Endothelial cell of umbilical vein (primary cell): ENCODE results near the gene VWA8. TPM values are rescaled to one million over a fixed set of nuclear protein-coding genes. Genes with fewer than 3 reads are reported as not detected.

Experiments
- BruUV-seq: library from RNA; stranded (reverse); fragments of 400-500 nt; replicated peaks from 2 replicates; lab custom pipeline; 2021; lab: Mats Ljungman, UMichigan
- CTCF ChIA-PET: fragments of 300-600, 350-600 bp; sonication (Branson Sonifier 250); formaldehyde crosslinking; loops from one replicate; lab custom pipeline; 2021; ENCODE audit warnings: antibody characterized with exemption, inconsistent platforms; lab: Charles Lee
- POLR2A ChIA-PET: fragments of 300-600, 350-600 bp; sonication (Branson Sonifier 250); formaldehyde crosslinking; loops from one replicate; lab custom pipeline; 2021; ENCODE audit warnings: antibody characterized with exemption, inconsistent platforms; lab: Charles Lee
- DNase-seq: peaks from one replicate; pipeline ENCODE4 v3.0.0-alpha.2; 2011; ENCODE audit warnings: low read depth, low spot score
- FAIRE-seq: peaks from 2 replicates; lab custom pipeline; 2011; peaks lifted over from hg19 to GRCh38; lab: Jason Lieb, UNC
- H2AFZ ChIP-seq: 2 replicates; pipeline ENCODE4 v1.6.0; 2012; ENCODE audit warnings: low read depth, low read length, control low read depth, inconsistent platforms
- H3K27ac ChIP-seq: 2 replicates; pipeline ENCODE4 v1.5.1; 2011; ENCODE audit warnings: low read depth, mild to moderate bottlenecking, control low read depth, low read length, moderate library complexity; ENCODE audit not compliant: insufficient read depth
- H3K27me3 ChIP-seq, 2 experiments: 2 replicates each; pipeline versions ENCODE4 v1.6.0 to v1.6.1; 2011; ENCODE audit warnings: low read length in 2 of 2, mixed read lengths in 1 of 2; ENCODE audit not compliant: control insufficient read depth in 2 of 2, insufficient read depth in 2 of 2
- H3K36me3 ChIP-seq, 2 experiments: 2 replicates in 1 of 2; 3 replicates in 1 of 2; pipeline ENCODE4 v1.5.1; 2011; ENCODE audit warnings: low read length in 2 of 2, mild to moderate bottlenecking in 1 of 2, moderate library complexity in 1 of 2; ENCODE audit not compliant: control insufficient read depth in 2 of 2, insufficient read depth in 2 of 2; ENCODE audit errors: extremely low read depth in 1 of 2
- H3K4me1 ChIP-seq: 3 replicates; pipeline ENCODE4 v1.5.1; 2011; ENCODE audit warnings: mild to moderate bottlenecking, low read length; ENCODE audit not compliant: control insufficient read depth, insufficient read depth; ENCODE audit errors: extremely low read depth
- H3K4me2 ChIP-seq: 2 replicates; pipeline ENCODE4 v1.6.1; 2011; ENCODE audit warnings: low read length, control low read depth, mixed read lengths; ENCODE audit not compliant: insufficient read depth
- H3K4me3 ChIP-seq, 3 experiments: fragments of 200-600 bp in 1 of 3; sonication (generic), shearing (Covaris generic) in 1 of 3; replicated peaks in 1 of 3; 2 replicates each; pipeline ENCODE4 v1.5.1; 2011 to 2016; ENCODE audit warnings: control low read depth in 3 of 3, low read length in 3 of 3, mild to moderate bottlenecking in 2 of 3, inconsistent platforms in 1 of 3, low read depth in 1 of 3, moderate library complexity in 1 of 3; ENCODE audit not compliant: insufficient read depth in 1 of 3
- H3K79me2 ChIP-seq: 2 replicates; pipeline ENCODE4 v1.6.0; 2012; ENCODE audit warnings: low read length, inconsistent platforms; ENCODE audit not compliant: control insufficient read depth, insufficient read depth
- H3K9ac ChIP-seq: replicated peaks from 2 replicates; pipeline ENCODE3; 2011; ENCODE audit warnings: low read length, control low read depth; ENCODE audit not compliant: insufficient read depth; ENCODE audit errors: extremely low read depth
- H3K9me1 ChIP-seq: replicated peaks from 3 replicates; pipeline ENCODE4 v1.6.0; 2011; ENCODE audit warnings: mild to moderate bottlenecking, low read length; ENCODE audit not compliant: control insufficient read depth, insufficient read depth; ENCODE audit errors: extremely low read depth
- H3K9me3 ChIP-seq: replicated peaks from 2 replicates; pipeline ENCODE4 v1.5.1; 2012; ENCODE audit warnings: low read length, inconsistent platforms; ENCODE audit not compliant: control insufficient read depth, insufficient read depth
- H4K20me1 ChIP-seq: replicated peaks from 2 replicates; pipeline ENCODE3; 2011; ENCODE audit warnings: mild to moderate bottlenecking, low read length; ENCODE audit not compliant: control insufficient read depth, insufficient read depth; ENCODE audit errors: extremely low read depth
- CTCF ChIP-seq, 2 donors: IDR thresholded peaks; 1 replicate in 1 of 2; 2 replicates in 1 of 2; pipeline ENCODE4 v1.5.1; 2011; ENCODE audit warnings: low read length in 2 of 2, mild to moderate bottlenecking in 2 of 2, moderate library complexity in 2 of 2, control low read depth in 1 of 2, inconsistent platforms in 1 of 2, low read depth in 1 of 2; ENCODE audit not compliant: insufficient read depth in 1 of 2; ENCODE audit errors: extremely low read depth in 1 of 2
- EZH2 ChIP-seq: IDR thresholded peaks from 2 replicates; pipeline ENCODE4 v1.6.1; 2012; ENCODE audit warnings: borderline replicate concordance, low read depth, mild to moderate bottlenecking, moderate library complexity, low read length, inconsistent platforms; ENCODE audit not compliant: severe bottlenecking
- FOS ChIP-seq: IDR thresholded peaks from 2 replicates; pipeline ENCODE4 v1.6.1; 2011; ENCODE audit warnings: mild to moderate bottlenecking, low read length, moderate library complexity, borderline replicate concordance; ENCODE audit not compliant: insufficient read depth
- GATA2 ChIP-seq: IDR thresholded peaks from 2 replicates; pipeline ENCODE4 v1.7.0; 2011; ENCODE audit warnings: low read depth, mild to moderate bottlenecking, moderate library complexity, mixed read lengths, low read length; ENCODE audit not compliant: insufficient read length, insufficient read depth
- JUN ChIP-seq: IDR thresholded peaks from 2 replicates; pipeline ENCODE4 v1.6.1; 2011; ENCODE audit warnings: borderline replicate concordance, low read depth; ENCODE audit not compliant: insufficient read length, insufficient read depth
- MAX ChIP-seq: IDR thresholded peaks from 2 replicates; pipeline ENCODE4 v1.6.1; 2011; ENCODE audit not compliant: insufficient read depth, insufficient read length
- MYC ChIP-seq: IDR thresholded peaks from one replicate; pipeline ENCODE4 v1.6.1; 2011; ENCODE audit warnings: mild to moderate bottlenecking, low read depth, low read length
- POLR2A ChIP-seq: IDR thresholded peaks from 2 replicates; pipeline ENCODE4 v1.6.1; 2012; ENCODE audit warnings: low read depth, mild to moderate bottlenecking, control low read depth, low read length
- POLR2AphosphoS5 ChIP-seq: IDR thresholded peaks from 2 replicates; pipeline ENCODE4 v1.6.1; 2012; ENCODE audit warnings: low read depth, mild to moderate bottlenecking, control low read depth, low read length, moderate library complexity; ENCODE audit not compliant: insufficient read depth
- dilution Hi-C: fragments of 300-500 bp; cut with MboI; formaldehyde crosslinking; loops from one replicate; pipeline ENCODE4 v1.15.0; 2019; ENCODE audit warnings: low sequenced_read_pairs; ENCODE audit not compliant: extremely low pct_ligation_motif_present
- intact Hi-C: fragments of 100-400 bp; cut with micrococcal nuclease; formaldehyde crosslinking; loops from one replicate; pipeline ENCODE4 v1.10.0; 2022
- polyA plus RNA-seq, 4 experiments: library from polyadenylated mRNA; depleted of rRNA in 3 of 4; stranded (reverse) in 3 of 4; unstranded in 1 of 4; fragments of >200 nt; gene quantifications; 2 replicates each; pipeline versions ENCODE4 v1.2.1 to v1.2.3, GENCODE V29; 2011 to 2012; ENCODE audit warnings: missing spikeins in 1 of 4
- total RNA-seq: library from RNA; stranded (reverse); gene quantifications from 2 replicates; pipeline ENCODE4 v1.2.3, GENCODE V29; 2021

VWA8 gene
- total and polyA plus RNA-seq, 2 donors (not counting 3 experiments of a cell fraction or from before 2014, with no cell fraction given): 2.9 to 11.3 TPM

- no peak for FAIRE-seq
- no peak overlapping the region for H3K4me2 ChIP-seq
- no peak overlapping the region for H3K27ac ChIP-seq
- H3K79me2 ChIP-seq: no peaks in the 10 kb centered on the region
- H3K9me1 ChIP-seq: no peaks in the 10 kb centered on the region
- ChIA-PET CTCF (interaction anchor here (0.7 to 13.5 kb wide), 4 partner anchors 14 to 434 kb away, joined by 3 to 221 read pairs (median 6); no protein-coding TSS in a partner anchor), POLR2A (no interaction called here)
- DNase-seq: no peak
- H3K9me3 ChIP-seq: no peaks in the 10 kb centered on the region
- H4K20me1 ChIP-seq: no peaks in the 10 kb centered on the region
- H3K4me1 ChIP-seq: peaks cover 4% of the 10 kb centered on the region
- H2AFZ ChIP-seq: no peak overlapping the region
- intact Hi-C loops: no loop called here
- TF ChIP-seq MYC: no peak
- TF ChIP-seq POLR2A: no peak
- TF ChIP-seq CTCF (IDR thresholded peaks at IDR 0.05; ENCODE audit: extremely low read depth in 1 of 2, insufficient read depth in 1 of 2, low read depth in 1 of 2, low read length in 2 of 2): no peak
- no peak for TF ChIP-seq EZH2
- TF ChIP-seq POLR2AphosphoS5: no peak
- TF ChIP-seq JUN: no peak
- TF ChIP-seq FOS: no peak
- TF ChIP-seq GATA2: no peak
- TF ChIP-seq MAX: no peak
- no peaks in the 10 kb centered on the region for H3K36me3 ChIP-seq
- H3K27me3 ChIP-seq: no peaks in the 10 kb centered on the region
- dilution Hi-C loops: loop anchor here (25.0 kb wide), 1 partner anchor 439 kb away; no protein-coding TSS in a partner anchor
- H3K4me3 ChIP-seq: no peak overlapping the region
- no peak overlapping the region for H3K9ac ChIP-seq
- BruUV-seq: no TSS peak
These were observed 287.3 kb downstream of the VWA8 start for GRCh38 chr13:41673640-41674039.
